NAMALWA (cell line): Measurements from ENCODE around the gene SUPT6H.

ENCODE experiments used
- DNase-seq: peaks from one replicate; pipeline ENCODE4 v3.0.0-alpha.2; 2015; ENCODE audit warnings: low spot score

The SUPT6H gene

GRCh38 chr17:28702026-28702751, 40.2 kb downstream of the SUPT6H start:
- DNase-seq, result no peak

GRCh38 chr17:28702752-28703150, 40.7 kb downstream of the SUPT6H start:
- DNase-seq, result no peak

- no peak for DNase-seq
Measured at GRCh38 chr17:28703552-28704218, 41.7 kb downstream of the SUPT6H start.

GRCh38 chr17:28704219-28704858, 42.3 kb downstream of the SUPT6H start:
- no peak for DNase-seq

GRCh38 chr17:28705074-28705659, 43.2 kb downstream of the SUPT6H start:
- DNase-seq, result no peak

- no peak for DNase-seq
Measured at GRCh38 chr17:28705728-28706334, 43.8 kb downstream of the SUPT6H start.

- DNase-seq, result no peak
Measured at GRCh38 chr17:28706471-28707338, 44.7 kb downstream of the SUPT6H start.

GRCh38 chr17:28707339-28707720, 45.3 kb downstream of the SUPT6H start:
- DNase-seq, result no peak

- peak; percentile 90 for DNase-seq
Measured at GRCh38 chr17:28710861-28711722, 49.1 kb downstream of the SUPT6H start.

GRCh38 chr17:28711723-28712031, 49.7 kb downstream of the SUPT6H start, which contains the start of gene PROCA1:
TSS of gene PROCA1 (minus strand) at chr17:28711888. CDS start at chr17:28711660, 228 bp downstream.
- peak; percentile 77 for DNase-seq

- DNase-seq, result peak; percentile 85
Measured at GRCh38 chr17:28712032-28712704, 50.2 kb downstream of the SUPT6H start.

GRCh38 chr17:28712705-28713415, 50.9 kb downstream of the SUPT6H start:
- DNase-seq, result no peak

GRCh38 chr17:28714281-28714680, 52.3 kb downstream of the SUPT6H start:
- no peak for DNase-seq

GRCh38 chr17:28715217-28715616, 53.2 kb downstream of the SUPT6H start:
- no peak for DNase-seq

- DNase-seq, result no peak
Measured at GRCh38 chr17:28716740-28717577, 55.0 kb downstream of the SUPT6H start.

GRCh38 chr17:28717578-28718332, 55.8 kb downstream of the SUPT6H start, which contains the start of gene RAB34:
TSS of gene RAB34 (minus strand) at chr17:28717868. CDS start at chr17:28717266, 602 bp downstream.
- no peak for DNase-seq

- DNase-seq, result no peak
Measured at GRCh38 chr17:28718333-28719020, 56.5 kb downstream of the SUPT6H start.
